Fibroblast of the aortic adventitia (primary cell): ENCODE measurements around the gene ASTL. TPM values are rescaled to one million over a fixed set of nuclear protein-coding genes. Genes with fewer than 3 reads are reported as not detected.

Experiments
- DNase-seq: peaks from one replicate; pipeline ENCODE4 v3.0.0-alpha.2; 2010; ENCODE audit warnings: low read depth
- H3K4me3 ChIP-seq: 2 replicates; pipeline ENCODE4 v1.5.1; 2011; ENCODE audit warnings: low read depth, mild to moderate bottlenecking, control low read depth, low read length, moderate library complexity
- total RNA-seq: library from RNA; depleted of rRNA; stranded (reverse); fragments of >200 nt; gene quantifications from 2 replicates; pipeline ENCODE4 v1.2.3, GENCODE V29; 2012; ENCODE audit warnings: low replicate concordance
- TF ChIP-seq, protein P1 (sequence below): IDR thresholded peaks from 2 replicates; pipeline ENCODE4 v1.5.1; 2011; ENCODE audit warnings: mild to moderate bottlenecking, low read length, control low read depth, inconsistent platforms; ENCODE audit not compliant: insufficient read depth

The ASTL gene
- total RNA-seq, 1 donor: not detected

DNA sequence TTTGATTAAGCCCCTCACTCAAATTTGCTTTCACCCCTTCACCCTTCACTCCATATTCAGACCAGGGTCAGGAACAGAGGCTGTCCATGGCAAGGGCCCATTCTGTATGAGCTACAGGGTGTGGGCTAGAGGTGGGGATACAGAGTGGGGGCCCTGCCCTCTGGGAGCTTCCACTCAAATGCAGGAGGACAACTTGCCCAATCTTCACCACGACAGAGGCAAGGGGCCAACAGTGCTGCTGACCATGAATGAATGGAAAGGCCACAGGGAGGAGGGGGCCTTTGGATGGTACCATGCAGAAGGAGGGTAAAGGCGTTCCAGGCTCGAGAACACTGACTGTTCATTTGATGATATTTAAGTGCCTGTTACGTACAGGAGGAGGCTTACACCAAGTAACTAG is 44.8 kb downstream of the ASTL start:
- TF ChIP-seq, protein P1, sequence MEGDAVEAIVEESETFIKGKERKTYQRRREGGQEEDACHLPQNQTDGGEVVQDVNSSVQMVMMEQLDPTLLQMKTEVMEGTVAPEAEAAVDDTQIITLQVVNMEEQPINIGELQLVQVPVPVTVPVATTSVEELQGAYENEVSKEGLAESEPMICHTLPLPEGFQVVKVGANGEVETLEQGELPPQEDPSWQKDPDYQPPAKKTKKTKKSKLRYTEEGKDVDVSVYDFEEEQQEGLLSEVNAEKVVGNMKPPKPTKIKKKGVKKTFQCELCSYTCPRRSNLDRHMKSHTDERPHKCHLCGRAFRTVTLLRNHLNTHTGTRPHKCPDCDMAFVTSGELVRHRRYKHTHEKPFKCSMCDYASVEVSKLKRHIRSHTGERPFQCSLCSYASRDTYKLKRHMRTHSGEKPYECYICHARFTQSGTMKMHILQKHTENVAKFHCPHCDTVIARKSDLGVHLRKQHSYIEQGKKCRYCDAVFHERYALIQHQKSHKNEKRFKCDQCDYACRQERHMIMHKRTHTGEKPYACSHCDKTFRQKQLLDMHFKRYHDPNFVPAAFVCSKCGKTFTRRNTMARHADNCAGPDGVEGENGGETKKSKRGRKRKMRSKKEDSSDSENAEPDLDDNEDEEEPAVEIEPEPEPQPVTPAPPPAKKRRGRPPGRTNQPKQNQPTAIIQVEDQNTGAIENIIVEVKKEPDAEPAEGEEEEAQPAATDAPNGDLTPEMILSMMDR: no peak
- DNase-seq: no peak
- H3K4me3 ChIP-seq: no peak overlapping the region

DNA sequence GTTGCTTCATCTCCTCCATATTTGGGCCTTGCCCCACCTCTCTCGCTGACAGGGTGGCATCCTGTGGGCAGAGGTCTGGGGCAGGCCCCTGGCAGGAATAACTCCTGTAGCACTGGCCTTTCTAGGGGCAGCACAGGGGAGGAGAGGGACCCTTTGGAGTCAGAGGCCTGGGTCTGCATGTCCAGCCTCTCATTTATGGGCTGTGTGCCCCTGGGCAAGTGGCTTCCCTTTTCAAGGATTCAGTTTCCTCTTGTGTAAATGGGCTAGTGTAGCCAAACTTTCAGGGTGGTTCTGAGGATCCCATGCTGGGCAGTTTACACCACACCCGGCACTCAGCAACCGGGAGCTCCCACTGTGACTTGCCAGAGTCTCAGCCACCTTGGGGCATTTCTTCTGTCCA is 45.4 kb downstream of the ASTL start:
- no peak overlapping the region for H3K4me3 ChIP-seq
- no peak for DNase-seq
- TF ChIP-seq, protein P1: no peak

DNA sequence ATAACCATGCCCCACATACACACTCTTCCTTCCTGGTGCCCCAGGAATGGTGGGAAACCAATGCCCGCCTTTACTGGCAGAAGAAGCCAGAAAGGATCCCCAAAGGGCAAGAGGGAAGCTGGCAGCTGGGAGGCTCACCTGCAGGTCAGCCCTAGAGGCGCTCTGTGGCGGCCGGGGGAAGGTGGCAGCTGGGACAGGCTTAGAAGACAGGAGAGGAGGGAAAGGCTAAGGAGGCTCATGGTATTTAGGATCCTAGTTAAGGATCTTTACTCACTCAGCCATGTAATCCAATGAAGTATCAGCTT is 45.8 kb downstream of the ASTL start:
- TF ChIP-seq, protein P1: no peak
- H3K4me3 ChIP-seq: no peak overlapping the region
- DNase-seq: no peak

- TF ChIP-seq, protein P1: no peak
- no peak overlapping the region for H3K4me3 ChIP-seq
- DNase-seq: no peak
Observed at GRCh38 chr2:96091711-96092572, 46.4 kb downstream of the ASTL start.

- TF ChIP-seq, protein P1: no peak
Observed at GRCh38 chr2:96091141-96091710, 47.1 kb downstream of the ASTL start.

GRCh38 chr2:96090196-96090926 is 47.9 kb downstream of the ASTL start:
- H3K4me3 ChIP-seq: no peak overlapping the region
- DNase-seq: no peak
- TF ChIP-seq, protein P1: no peak

More at GRCh38 chr2:96091141-96091710, 47.1 kb downstream of the ASTL start:
- DNase-seq: no peak
- H3K4me3 ChIP-seq: no peak overlapping the region
